ENCODE results near the gene TMEM187.
A peak's percentile ranks its signal among the peaks of the same experiment; 100 is the strongest.

The TMEM187 gene

DNA sequence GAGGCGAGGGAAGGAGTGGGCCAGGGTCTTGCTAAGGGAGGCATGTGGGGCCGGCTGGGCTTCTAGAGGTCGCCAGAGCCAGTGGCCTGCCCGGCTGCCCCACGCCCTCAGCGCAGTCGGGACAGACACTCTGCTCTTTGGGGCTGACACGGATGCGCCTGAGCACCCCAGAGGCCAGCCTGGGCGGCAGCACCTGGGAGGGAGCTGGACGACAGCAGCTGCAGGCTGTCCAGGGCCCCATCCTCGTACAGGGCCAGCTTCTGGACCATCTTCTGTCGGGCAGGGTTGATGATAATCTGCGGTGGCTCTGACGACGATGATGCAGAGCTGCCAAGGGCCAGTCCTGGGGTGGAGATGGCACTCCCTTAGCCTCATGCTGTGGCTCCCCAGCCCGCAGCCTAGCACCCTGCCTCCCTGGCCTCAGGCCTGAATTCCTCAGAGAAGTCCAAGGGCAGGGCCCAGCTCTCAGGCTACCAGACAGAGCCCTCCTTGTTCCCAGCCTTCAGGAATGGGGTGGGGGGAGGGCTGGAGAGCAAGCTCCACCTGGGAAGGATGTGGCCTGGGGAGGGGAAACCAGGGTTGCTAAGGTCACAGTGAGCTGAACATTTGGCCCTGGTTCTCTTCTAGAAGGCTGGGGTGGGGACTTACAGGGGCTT, 39.9 kb downstream of the TMEM187 start:
- Histone ChIP-seq H3K18ac (ENCODE audit: low read length) (peak overlapping the region; percentile 67), H2BK120ac (ENCODE audit: insufficient read depth, low read length, poor library complexity) (no peak overlapping the region), H3K14ac (ENCODE audit: low read length) (no peak overlapping the region), H4K91ac (ENCODE audit: low read depth, low read length) (no peak overlapping the region), H3K4ac (ENCODE audit: low read depth, low read length) (no peak overlapping the region), H3K4me1 (ENCODE audit: control insufficient read depth in 1 of 2, insufficient read depth in 2 of 2, low read length in 2 of 2) (peaks cover 8 to 14% of the 10 kb centered on the region in 2 experiments), H2BK5ac (ENCODE audit: low read depth, low read length, poor library complexity) (no peak overlapping the region), H3K27ac (ENCODE audit: low read depth, low read length) (peak overlapping the region; percentile 23), H3K27me3 (ENCODE audit: insufficient read depth, low read length) (no peaks in the 10 kb centered on the region), H2AK5ac (ENCODE audit: low read length) (peak overlapping the region; percentile 67), H3K9ac (ENCODE audit: low read length) (no peak overlapping the region), H4K8ac (ENCODE audit: low read depth, low read length) (no peak overlapping the region), H3K79me1 (ENCODE audit: low read length) (peaks cover 2% of the 10 kb centered on the region), H2AFZ (ENCODE audit: insufficient read depth, low read length, poor library complexity) (no peak overlapping the region), H2BK12ac (ENCODE audit: low read length) (peak overlapping the region; percentile 68), H3K23ac (ENCODE audit: low read length) (no peak overlapping the region), H4K12ac (ENCODE audit: low read depth, low read length) (peak overlapping the region; percentile 54), H3K4me2 (ENCODE audit: low read length) (no peak overlapping the region), H3K4me3 (ENCODE audit: low read depth, low read length) (no peak overlapping the region), H3K9me3 (ENCODE audit: insufficient read depth, low read depth, low read length) (no peaks in the 10 kb centered on the region), H3K36me3 (ENCODE audit: control insufficient read depth in 1 of 2, insufficient read depth in 2 of 2, low read length in 2 of 2) (peaks cover 35 to 39% of the 10 kb centered on the region in 2 experiments), H3K79me2 (ENCODE audit: control insufficient read depth, insufficient read depth, low read length, poor library complexity) (no peaks in the 10 kb centered on the region)
- WGBS (ENCODE audit: extremely low coverage, insufficient coverage, insufficient read length) = no CpG with 5 or more reads among the region's 17 CpGs
- DNase-seq = peak; percentile 34 to 50

DNA sequence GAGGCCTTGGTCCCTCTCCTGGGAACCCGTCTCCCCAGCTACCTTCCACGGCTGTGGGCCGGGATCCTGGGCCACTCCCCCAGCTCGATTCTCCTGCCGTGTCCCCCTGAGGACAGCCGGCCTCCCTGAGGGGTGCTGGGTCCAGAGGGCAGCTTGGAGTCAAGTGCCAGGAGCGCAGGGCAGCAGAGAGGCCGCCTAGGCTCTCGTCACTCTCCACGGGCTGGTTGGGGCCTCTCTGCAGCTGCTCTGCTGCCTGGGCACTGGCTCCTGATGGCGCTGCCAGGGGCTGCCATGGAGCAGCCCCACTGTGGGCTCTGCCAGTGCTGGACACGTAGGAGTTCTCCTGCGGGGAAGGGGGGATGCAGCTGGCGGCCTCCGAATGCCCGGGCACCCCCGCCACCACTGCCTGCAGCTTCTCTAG, 40.5 kb downstream of the TMEM187 start:
- Histone ChIP-seq H4K8ac (ENCODE audit: low read depth, low read length) (no peak overlapping the region), H3K4me2 (ENCODE audit: low read length) (no peak overlapping the region), H2BK120ac (ENCODE audit: insufficient read depth, low read length, poor library complexity) (no peak overlapping the region), H3K27me3 (ENCODE audit: insufficient read depth, low read length) (no peaks in the 10 kb centered on the region), H3K18ac (ENCODE audit: low read length) (no peak overlapping the region), H3K4ac (ENCODE audit: low read depth, low read length) (no peak overlapping the region), H4K91ac (ENCODE audit: low read depth, low read length) (no peak overlapping the region), H4K12ac (ENCODE audit: low read depth, low read length) (no peak overlapping the region), H3K79me1 (ENCODE audit: low read length) (peaks cover 2% of the 10 kb centered on the region), H2AFZ (ENCODE audit: insufficient read depth, low read length, poor library complexity) (no peak overlapping the region), H3K4me3 (ENCODE audit: low read depth, low read length) (no peak overlapping the region), H2BK12ac (ENCODE audit: low read length) (no peak overlapping the region), H3K36me3 (ENCODE audit: control insufficient read depth in 1 of 2, insufficient read depth in 2 of 2, low read length in 2 of 2) (peaks cover 33 to 42% of the 10 kb centered on the region in 2 experiments), H3K14ac (ENCODE audit: low read length) (no peak overlapping the region), H3K4me1 (ENCODE audit: control insufficient read depth in 1 of 2, insufficient read depth in 2 of 2, low read length in 2 of 2) (peaks cover 8 to 14% of the 10 kb centered on the region in 2 experiments), H2AK5ac (ENCODE audit: low read length) (no peak overlapping the region), H3K9ac (ENCODE audit: low read length) (no peak overlapping the region), H3K27ac (ENCODE audit: low read depth, low read length) (no peak overlapping the region), H3K79me2 (ENCODE audit: control insufficient read depth, insufficient read depth, low read length, poor library complexity) (no peaks in the 10 kb centered on the region), H2BK5ac (ENCODE audit: low read depth, low read length, poor library complexity) (no peak overlapping the region), H3K23ac (ENCODE audit: low read length) (no peak overlapping the region), H3K9me3 (ENCODE audit: insufficient read depth, low read depth, low read length) (no peaks in the 10 kb centered on the region)
- no CpG with 5 or more reads among the region's 17 CpGs for WGBS (ENCODE audit: extremely low coverage, insufficient coverage, insufficient read length)
- DNase-seq = no peak

DNA sequence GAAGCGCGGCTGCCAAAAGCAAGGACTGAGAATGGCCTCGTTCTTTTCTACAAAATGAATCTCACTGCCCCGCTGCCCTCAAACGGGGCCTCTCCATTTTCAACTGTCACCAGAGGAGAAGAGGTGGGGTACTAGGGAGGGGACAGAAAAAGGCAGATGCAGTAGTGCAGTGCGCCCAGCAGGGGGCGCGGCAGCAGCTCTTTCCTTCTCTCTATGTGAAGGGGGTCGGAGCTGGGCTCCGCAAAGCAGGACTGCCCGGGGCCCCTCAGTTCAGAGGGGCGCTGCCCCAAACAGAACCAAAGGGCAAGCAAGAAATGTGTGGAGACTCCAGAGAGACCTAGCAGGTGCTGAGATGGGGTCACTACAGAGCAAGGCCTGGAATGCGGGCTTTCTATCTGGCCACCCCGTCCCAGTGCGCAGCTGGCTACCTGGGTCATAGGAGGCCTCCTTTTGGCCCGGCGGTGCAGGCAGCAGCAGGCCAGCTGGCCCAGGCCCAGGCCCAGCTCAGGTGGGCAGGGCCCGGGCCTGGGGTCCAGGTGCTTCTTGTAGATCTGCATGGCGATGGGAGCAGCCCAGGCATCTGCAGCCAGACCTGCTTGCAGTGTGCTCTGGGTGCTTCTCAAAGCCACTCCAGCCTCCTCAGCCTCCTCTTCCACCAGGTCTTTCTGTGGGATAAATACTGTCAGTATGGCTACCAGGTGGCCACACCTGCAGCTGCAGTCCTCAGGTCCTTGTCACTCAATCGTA, 41.2 kb downstream of the TMEM187 start:
- Histone ChIP-seq H2BK5ac (ENCODE audit: low read depth, low read length, poor library complexity) (no peak overlapping the region), H2AFZ (ENCODE audit: insufficient read depth, low read length, poor library complexity) (no peak overlapping the region), H3K9me3 (ENCODE audit: insufficient read depth, low read depth, low read length) (no peaks in the 10 kb centered on the region), H3K4me2 (ENCODE audit: low read length) (no peak overlapping the region), H4K12ac (ENCODE audit: low read depth, low read length) (no peak overlapping the region), H3K79me1 (ENCODE audit: low read length) (peaks cover 2% of the 10 kb centered on the region), H2BK120ac (ENCODE audit: insufficient read depth, low read length, poor library complexity) (no peak overlapping the region), H3K4me1 (ENCODE audit: control insufficient read depth in 1 of 2, insufficient read depth in 2 of 2, low read length in 2 of 2) (peaks cover 8 to 15% of the 10 kb centered on the region in 2 experiments), H4K8ac (ENCODE audit: low read depth, low read length) (no peak overlapping the region), H3K27ac (ENCODE audit: low read depth, low read length) (no peak overlapping the region), H3K4me3 (ENCODE audit: low read depth, low read length) (no peak overlapping the region), H2AK5ac (ENCODE audit: low read length) (no peak overlapping the region), H4K91ac (ENCODE audit: low read depth, low read length) (no peak overlapping the region), H3K9ac (ENCODE audit: low read length) (no peak overlapping the region), H2BK12ac (ENCODE audit: low read length) (no peak overlapping the region), H3K14ac (ENCODE audit: low read length) (no peak overlapping the region), H3K4ac (ENCODE audit: low read depth, low read length) (no peak overlapping the region), H3K27me3 (ENCODE audit: insufficient read depth, low read length) (no peaks in the 10 kb centered on the region), H3K23ac (ENCODE audit: low read length) (no peak overlapping the region), H3K79me2 (ENCODE audit: control insufficient read depth, insufficient read depth, low read length, poor library complexity) (no peaks in the 10 kb centered on the region), H3K36me3 (ENCODE audit: control insufficient read depth in 1 of 2, insufficient read depth in 2 of 2, low read length in 2 of 2) (peaks cover 38 to 46% of the 10 kb centered on the region in 2 experiments), H3K18ac (ENCODE audit: low read length) (no peak overlapping the region)
- WGBS (ENCODE audit: extremely low coverage, insufficient coverage, insufficient read length) = no CpG with 5 or more reads among the region's 20 CpGs
- peak in 1 of 2 donors; percentile 50 for DNase-seq

DNA sequence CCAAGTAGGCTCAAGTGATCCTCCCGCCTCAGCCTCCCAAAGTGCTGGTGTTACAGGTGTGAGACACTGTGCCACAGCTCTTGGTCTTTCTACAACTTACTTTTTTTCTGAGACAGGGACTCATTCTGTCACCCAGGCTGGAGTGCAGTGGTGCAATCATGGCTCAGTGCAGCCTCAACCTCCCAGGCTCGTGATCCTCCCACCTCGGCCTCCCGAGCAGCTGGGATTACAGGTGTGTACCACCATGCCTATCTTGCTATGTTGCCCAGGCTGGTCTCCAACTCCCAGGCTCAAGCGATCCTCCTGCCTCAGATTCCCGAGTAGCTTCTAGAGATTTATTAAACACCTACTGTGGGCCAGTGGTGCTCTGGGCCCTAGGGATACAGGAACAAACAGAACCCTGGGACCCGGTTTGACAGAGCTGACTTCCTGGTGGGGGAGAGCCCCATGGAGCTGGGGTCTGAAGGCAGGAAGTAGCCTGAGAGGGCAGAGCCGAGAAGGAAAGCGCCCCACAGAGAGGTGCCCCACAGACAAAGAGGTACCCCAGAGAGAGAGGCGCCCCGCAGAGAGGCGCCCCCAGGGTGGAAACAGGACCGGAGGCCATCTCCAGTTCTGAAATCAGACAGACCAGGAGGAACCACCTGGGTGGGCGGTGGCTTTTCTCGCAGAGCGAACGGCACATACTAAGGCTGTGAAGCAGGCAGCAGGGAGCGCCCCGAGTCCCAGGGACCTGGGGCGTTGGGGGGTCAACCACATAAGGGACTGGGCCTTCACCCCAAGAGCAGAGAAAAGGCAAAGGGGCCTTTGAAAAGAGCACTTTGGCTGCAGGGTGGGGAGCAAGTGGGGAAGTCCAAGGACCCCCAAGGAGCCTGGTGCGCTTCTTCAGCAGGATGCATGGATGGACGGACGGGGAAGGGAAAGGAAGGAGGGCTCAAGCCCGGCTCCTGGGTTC, 42.2 kb downstream of the TMEM187 start:
- WGBS (ENCODE audit: extremely low coverage, insufficient coverage, insufficient read length) = no CpG with 5 or more reads among the region's 24 CpGs
- H3K79me1 ChIP-seq (ENCODE audit: low read length) = peaks cover 4% of the 10 kb centered on the region
- peaks cover 38 to 46% of the 10 kb centered on the region in 2 experiments for H3K36me3 ChIP-seq (ENCODE audit: control insufficient read depth in 1 of 2, insufficient read depth in 2 of 2, low read length in 2 of 2)

More for the DNA sequence above, 42.2 kb downstream of the TMEM187 start:
- Histone ChIP-seq H3K9ac (ENCODE audit: low read length) (no peak overlapping the region), H2AK5ac (ENCODE audit: low read length) (no peak overlapping the region), H3K27me3 (ENCODE audit: insufficient read depth, low read length) (no peaks in the 10 kb centered on the region), H4K12ac (ENCODE audit: low read depth, low read length) (no peak overlapping the region), H3K23ac (ENCODE audit: low read length) (no peak overlapping the region), H2AFZ (ENCODE audit: insufficient read depth, low read length, poor library complexity) (no peak overlapping the region), H3K79me2 (ENCODE audit: control insufficient read depth, insufficient read depth, low read length, poor library complexity) (peaks cover 2% of the 10 kb centered on the region), H2BK12ac (ENCODE audit: low read length) (no peak overlapping the region), H3K4me2 (ENCODE audit: low read length) (no peak overlapping the region), H4K91ac (ENCODE audit: low read depth, low read length) (no peak overlapping the region), H3K9me3 (ENCODE audit: insufficient read depth, low read depth, low read length) (no peaks in the 10 kb centered on the region), H3K4me3 (ENCODE audit: low read depth, low read length) (no peak overlapping the region), H3K4me1 (ENCODE audit: control insufficient read depth in 1 of 2, insufficient read depth in 2 of 2, low read length in 2 of 2) (peaks cover 8 to 22% of the 10 kb centered on the region in 2 experiments), H3K27ac (ENCODE audit: low read depth, low read length) (no peak overlapping the region), H4K8ac (ENCODE audit: low read depth, low read length) (no peak overlapping the region), H3K18ac (ENCODE audit: low read length) (no peak overlapping the region), H2BK120ac (ENCODE audit: insufficient read depth, low read length, poor library complexity) (no peak overlapping the region), H3K14ac (ENCODE audit: low read length) (no peak overlapping the region), H3K4ac (ENCODE audit: low read depth, low read length) (no peak overlapping the region), H2BK5ac (ENCODE audit: low read depth, low read length, poor library complexity) (no peak overlapping the region)
- DNase-seq = no peak
